ENCODE measurements around the gene TRMU.
A peak's percentile ranks its signal among the peaks of the same experiment; 100 is the strongest.

The TRMU gene, protein sequence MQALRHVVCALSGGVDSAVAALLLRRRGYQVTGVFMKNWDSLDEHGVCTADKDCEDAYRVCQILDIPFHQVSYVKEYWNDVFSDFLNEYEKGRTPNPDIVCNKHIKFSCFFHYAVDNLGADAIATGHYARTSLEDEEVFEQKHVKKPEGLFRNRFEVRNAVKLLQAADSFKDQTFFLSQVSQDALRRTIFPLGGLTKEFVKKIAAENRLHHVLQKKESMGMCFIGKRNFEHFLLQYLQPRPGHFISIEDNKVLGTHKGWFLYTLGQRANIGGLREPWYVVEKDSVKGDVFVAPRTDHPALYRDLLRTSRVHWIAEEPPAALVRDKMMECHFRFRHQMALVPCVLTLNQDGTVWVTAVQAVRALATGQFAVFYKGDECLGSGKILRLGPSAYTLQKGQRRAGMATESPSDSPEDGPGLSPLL

DNA sequence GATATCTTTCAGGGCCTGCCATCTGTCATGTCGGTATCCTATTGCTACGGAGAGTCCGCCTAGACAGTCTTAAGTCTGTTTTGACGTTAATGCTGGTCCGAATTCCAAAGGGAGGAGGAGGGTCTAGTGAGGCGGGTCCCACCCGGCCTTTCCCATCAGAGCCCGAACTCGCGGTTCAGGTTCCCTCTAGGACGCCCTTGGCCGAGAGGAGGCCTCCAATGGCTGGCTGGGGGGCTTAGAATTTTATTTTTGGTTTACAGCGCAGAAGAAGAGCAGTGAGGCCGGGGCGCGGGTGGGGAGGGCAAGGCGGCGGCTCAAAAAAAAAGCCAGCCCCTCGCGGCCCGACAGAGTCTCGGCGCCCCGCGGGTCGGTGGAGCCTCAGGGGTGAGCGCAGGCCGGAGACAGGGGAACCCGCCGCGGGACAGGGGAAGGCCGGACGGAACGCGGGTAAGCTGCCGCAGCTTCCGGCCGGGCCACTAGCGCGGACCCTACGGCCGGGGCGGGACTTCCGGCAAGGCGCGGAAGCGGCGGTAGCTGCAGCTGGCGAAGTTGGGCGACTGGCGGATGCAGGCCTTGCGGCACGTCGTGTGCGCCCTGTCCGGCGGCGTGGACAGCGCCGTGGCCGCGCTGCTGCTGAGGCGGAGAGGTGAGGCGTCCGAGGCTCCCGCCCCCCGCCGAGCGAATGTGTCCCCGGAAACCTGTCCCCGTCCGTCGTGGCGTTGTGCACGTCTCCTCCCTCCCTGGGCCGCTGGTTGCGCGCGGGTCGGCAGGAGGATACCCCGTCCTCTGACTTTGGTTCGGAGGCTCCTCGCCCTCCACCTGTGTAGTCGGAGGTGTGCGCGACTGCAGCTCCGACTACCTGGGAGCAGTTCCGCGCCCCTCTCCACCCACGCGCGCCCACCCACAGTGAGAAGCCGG lies at the start of gene TRMU:
TRMU (plus strand) TSS at position 514 of the 918 bp plus-strand sequence; CDS start at position 565, 51 bp downstream.
- DNase-seq (ENCODE audit: low read depth), result peak; percentile 91

DNA sequence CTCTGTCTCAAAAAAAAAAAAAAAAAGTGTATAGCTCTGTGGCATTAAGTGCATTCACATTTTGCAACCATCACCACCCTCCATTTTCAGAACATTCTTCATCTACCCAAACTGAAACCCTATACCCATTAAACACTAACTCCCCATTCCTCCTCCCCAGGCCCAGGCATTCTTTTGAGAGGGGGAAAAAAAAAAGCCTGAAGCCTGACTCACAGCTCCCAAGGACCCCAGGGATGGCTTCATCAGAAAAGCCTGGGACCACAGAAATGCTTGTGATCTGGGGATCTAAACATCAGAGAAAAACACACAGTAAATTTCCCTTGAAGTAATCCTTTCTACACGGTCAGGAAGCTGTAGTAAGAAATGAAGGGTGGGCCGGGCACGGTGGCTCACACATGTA lies 49.5 kb upstream of the TRMU start:
- DNase-seq (ENCODE audit: low read depth), result no peak

- no peak for DNase-seq (ENCODE audit: low read depth)
Observed at GRCh38 chr22:46286941-46287872, 48.3 kb upstream of the TRMU start.

DNA sequence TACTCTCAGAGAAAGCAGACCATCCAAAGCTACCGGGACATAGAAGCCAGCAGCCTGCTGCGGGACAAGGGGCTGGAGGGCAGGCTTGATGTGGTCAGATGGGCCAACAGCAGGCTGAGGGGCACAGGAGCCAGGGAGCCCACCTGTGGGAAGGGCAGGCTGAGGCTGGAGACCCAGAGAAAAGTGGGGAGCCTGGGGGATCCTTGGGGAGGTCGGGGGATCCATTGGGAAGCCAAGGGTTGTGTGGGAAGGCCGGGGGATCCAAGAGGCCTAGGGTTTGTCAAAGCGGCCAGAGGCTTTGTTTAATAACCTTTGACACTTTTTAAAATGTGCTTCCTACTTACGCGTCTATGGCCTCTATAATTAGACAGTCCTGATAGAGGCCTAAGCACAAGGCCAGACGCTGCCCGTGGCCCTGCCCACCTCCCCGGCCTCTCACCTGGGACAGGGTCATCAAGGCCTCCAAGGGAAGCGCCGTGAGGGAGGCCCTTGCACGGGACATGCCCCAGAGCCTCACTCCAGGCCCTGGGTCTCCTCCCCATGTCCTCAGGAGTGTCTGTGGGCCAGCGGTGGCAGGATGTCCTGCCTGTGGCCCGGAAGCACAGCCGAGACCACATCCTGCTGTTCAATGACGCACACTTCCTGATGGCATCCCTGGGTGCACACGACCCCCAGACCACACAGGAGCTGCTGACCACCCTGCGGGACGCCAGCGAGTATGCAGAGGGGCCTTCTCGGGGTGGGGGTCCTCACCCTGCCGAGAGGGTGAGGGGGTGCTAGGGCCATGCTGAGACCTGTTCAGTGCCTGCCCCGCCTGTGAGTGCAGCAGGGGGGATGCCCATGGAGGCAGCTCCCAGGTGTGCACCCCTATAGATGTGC lies 47.4 kb upstream of the TRMU start:
- no peak for DNase-seq (ENCODE audit: low read depth)

GRCh38 chr22:46288846-46289243 lies 46.7 kb upstream of the TRMU start:
- DNase-seq (ENCODE audit: low read depth), result no peak

DNA sequence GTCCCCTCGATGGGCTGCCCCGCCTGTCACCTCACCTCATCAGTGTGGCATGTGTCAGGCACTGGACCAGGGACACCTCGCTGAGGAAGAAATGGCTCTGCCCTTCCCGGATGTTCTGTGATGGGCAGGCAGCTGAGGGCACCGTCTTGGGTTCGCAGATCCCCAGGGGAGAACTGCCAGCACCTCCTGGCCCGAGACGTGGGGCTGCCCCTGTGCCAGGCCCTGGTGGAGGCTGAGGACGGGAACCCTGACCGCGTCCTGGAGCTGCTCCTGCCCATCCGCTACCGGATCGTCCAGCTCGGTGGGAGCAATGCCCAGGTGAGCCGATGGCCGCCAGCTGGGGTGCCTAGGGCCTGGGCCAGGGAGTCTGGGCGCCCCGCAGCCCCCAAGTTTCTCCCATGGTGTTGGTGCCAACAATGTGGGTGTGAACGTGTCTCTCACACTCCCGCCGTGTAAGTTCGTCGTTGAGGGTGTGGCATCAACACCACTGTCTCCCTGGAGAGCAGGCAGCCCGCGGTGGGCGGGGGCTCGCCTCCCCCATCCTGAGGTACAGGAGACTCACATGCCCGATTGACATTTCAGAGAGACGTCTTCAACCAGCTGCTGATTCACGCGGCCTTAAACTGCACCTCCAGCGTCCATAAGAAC lies 46.1 kb upstream of the TRMU start:
- no peak for DNase-seq (ENCODE audit: low read depth)

GRCh38 chr22:46290121-46290842 lies 45.2 kb upstream of the TRMU start:
- DNase-seq (ENCODE audit: low read depth), result no peak

DNA sequence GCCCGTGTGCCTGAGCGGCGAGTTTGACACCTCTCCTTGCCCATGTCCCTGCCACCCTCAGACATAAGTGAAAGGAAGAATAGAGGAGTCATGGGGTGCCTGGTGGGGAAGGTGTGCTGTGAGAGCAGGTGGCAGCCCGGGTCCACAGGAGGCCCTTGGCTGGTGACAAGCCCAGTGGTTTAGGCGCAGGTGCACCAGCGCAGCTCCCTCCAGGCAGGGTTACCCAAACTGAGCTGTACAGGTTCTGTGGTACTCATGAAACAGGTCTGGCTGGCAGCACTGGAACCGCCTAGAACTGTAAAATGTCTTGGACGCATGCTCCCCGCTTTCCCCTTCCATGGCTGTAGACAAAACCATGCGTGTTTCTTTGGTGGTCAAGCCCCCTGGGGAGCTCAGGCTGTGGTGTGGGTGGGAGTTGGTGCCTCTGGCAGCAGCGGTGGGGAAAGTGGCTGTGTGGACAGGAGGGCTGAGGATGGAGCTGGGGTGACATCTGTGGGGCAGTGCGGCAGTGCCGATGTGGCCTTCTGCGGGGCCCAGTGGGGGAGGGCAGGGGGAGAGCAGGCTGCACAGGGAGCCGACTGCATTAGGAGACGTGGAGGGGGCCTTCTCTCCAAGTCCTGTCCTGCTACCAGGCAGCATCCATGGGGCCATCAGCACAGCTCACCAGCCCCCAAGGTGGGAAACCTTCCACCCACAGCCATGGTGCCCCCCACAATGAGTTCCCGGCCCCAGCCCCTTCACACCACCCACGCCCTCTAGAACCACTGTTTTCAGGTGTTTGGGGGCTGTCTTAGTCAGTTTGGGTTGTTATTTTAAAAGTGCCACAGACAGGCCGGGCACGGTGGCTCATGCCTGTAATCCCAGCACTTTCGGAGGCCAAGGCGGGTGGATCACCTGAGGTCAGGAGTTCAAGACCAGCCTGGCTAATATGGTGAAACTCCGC lies 44.4 kb upstream of the TRMU start:
- DNase-seq (ENCODE audit: low read depth), result no peak

DNA sequence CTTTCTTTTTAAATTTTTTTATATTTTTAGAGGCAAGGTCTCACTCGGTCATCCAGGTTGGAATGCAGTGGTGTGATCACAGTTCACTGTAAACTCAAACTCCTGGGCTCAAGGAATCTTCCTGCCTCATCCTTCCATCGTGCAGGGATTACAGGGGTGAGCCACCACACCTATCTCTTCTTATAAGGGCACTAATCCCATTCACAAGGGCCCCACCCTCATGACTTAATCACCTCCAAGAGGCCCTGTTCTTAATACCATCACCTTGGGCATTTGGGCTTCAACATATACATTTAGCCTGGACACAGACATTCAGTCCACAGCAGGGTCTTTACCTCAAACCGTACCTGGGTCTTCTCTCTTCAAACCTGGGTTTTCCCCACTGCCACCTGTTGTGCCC lies 43.3 kb upstream of the TRMU start:
- no peak for DNase-seq (ENCODE audit: low read depth)

DNA sequence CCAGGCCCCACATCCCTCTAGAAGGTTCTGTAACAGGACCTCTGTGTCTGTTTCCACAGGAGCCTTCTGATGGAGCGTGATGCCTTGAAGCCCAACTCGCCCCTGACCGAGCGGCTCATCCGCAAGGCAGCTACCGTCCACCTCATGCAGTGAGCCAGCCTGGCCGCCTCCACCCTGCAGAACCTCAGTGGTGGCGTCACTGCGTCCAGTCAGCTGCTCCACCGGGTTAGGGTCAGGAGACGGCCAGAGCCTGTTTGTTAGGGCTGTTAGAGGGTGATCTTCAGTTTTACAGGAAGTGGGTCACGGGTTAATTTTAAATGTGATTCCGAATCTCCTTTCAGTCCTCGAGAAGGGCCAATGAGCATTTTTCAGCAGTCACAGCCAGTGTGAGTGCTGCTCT lies 42.8 kb upstream of the TRMU start:
- no peak for DNase-seq (ENCODE audit: low read depth)

DNA sequence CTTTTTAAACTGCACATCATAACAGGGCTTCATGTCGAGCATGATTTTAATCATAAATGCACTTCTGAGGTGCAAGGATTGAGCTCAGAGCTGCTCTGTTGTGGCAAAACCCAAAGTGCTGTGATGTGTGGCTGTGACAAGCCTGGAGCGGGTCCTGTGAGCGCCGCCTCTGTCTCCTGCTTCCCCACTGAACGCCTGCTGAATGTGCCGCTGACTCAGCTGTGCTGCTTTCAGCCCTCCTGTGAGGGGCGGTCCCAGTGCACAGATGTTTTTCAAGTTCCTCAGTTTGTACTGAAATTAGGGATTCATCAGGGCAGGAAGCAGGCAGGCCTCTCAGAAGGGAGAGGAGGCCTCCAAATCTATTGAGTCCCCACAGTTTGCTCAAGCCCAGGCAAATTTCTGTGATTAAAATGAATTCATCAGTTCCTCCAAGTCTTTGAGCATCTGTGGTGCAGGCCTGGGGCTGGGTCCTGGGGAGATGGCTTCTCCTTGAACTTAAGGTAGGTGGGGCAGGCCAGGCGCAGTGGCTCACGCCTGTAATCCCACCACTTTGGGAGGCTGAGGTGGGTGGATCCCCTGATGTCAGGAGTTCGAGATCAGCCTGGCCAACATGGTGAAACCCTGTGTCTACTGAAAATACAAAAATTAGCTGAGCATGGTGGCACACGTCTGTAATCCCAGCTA lies 41.8 kb upstream of the TRMU start:
- DNase-seq (ENCODE audit: low read depth), result peak; percentile 61

DNA sequence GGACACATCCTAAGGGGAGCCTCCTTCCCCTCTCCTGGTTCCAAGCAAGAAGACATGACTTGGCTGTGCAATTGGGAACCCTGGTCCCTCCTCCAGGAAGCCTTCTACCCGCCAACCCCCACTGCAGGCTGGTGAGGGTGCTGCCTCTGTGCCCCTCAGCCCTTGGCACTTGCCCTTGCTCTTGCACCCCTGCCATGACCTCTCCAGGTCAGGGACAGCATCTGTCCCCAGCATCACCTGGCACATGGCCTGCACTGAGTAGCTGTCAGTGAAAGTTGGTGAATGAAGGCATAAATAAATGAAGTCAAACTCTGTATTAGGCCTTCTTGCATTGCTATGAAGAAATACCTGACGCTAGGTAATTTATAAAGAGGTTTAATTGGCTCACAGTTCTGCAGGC lies 40.7 kb upstream of the TRMU start:
- DNase-seq (ENCODE audit: low read depth), result no peak

- DNase-seq (ENCODE audit: low read depth), result no peak
Observed at GRCh38 chr22:46295277-46295971, 40.1 kb upstream of the TRMU start.

DNA sequence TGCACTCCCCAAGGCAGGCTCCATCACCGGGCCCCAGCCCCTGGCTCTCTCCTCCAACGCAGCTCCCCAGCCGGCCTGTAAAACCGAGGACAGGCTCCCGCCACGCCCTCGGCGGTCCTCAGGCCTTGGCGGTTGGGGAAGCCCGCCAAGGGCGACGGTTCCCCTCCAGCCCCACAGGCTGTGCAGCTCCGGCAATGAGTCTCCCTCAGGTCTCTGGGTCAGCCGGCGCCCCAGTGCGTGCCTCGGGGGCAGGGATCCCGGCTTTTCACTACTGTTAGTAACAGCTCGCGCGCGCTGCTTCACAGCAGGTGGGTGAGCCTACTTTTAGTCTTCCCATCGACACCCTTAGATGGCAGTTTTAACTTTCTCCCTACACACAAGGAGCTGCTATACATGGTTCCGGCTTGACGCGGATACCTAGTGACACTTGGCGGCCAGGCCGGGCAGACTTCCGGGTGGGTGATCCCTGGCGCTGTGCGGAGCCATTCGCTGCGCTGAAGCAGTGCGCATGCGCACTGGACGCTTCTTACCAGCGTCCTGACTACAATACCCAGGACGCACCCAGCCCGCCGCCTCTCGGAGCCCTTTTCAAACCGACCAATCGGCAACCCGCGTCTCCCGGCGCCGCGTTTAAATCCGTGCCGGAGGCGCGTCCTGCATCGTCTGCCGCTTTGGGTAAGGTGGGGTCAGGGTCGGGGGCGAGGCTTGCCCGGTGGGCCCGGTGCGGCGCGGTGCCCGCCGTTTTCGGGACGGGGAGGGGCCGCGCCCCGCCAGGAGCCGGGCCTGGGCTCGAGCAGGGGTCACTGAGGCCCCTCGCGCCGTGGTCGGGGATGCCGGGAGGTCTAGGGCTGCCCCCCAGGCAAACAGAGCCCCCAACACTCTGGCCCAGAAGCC lies 39.0 kb upstream of the TRMU start, which contains the start of gene GTSE1:
GTSE1 (plus strand) TSS at position 614 of the 894 bp plus-strand sequence. CDS start 531 bp downstream, outside the sequence.
- peak; percentile 97 for DNase-seq (ENCODE audit: low read depth)

GRCh38 chr22:46297151-46297812 lies 38.2 kb upstream of the TRMU start:
- DNase-seq (ENCODE audit: low read depth), result peak; percentile 80

DNA sequence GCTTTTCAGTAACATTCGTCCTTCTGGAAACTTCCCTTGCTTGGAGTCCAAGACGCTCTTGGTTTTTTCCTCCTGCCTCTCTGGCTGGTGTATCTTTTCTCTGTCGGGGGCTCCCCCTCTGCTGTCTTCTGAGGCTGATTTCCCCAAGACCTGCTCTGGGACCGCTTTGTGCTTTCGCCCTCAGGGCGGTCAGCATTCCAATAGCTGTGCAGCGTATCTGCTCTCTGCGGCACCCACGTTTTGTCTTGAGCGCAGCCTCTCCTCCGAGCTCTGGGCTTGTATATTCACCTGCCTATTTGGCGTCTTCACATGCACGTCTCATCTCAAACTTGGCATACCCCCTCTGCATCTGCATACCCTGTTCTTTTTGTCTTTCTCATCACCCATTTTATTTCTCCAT lies 36.4 kb upstream of the TRMU start:
- DNase-seq (ENCODE audit: low read depth), result no peak

Data from ELR (cell line).